ENCODE measurements around the gene MST1R. TPM values are rescaled to one million over a fixed set of nuclear protein-coding genes. Genes with fewer than 3 reads are reported as not detected.
A peak's percentile ranks its signal among the peaks of the same experiment; 100 is the strongest.

Gene MST1R
- total and polyA plus RNA-seq, 4 donors: 5.6 to 54.8 (median 28.7) TPM

DNA sequence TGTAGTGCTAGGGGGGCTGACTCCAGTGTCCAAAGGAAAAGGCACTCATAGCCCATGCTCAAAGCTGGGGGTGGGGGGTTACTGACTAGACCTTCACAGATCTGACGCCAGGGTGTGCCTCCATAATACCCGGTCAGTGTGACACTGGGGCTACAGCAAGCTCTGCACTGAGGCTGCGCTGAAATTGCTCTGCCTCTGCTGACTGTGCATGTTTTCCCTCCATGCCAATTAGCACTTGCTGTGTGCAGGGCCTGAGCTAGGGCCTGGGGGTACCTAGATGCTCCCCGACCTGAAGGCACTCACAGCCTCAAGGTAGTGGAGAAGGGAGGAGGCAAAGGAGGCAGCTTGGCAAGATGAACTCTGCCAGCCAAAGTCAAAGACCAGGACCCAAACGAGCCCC lies 39.2 kb downstream of the MST1R start:
- Histone ChIP-seq H3K27ac (ENCODE audit: low read depth in 1 of 2, low read length in 1 of 2) (no peak overlapping the region), H3K9me3 (ENCODE audit: control insufficient read depth in 4 of 4, insufficient read depth in 3 of 4, low read length in 3 of 4) (peaks cover 0 to 2% (median 0%) of the 10 kb centered on the region in 4 donors), H3K36me3 (ENCODE audit: control insufficient read depth in 4 of 4, insufficient read depth in 4 of 4, low read length in 4 of 4) (no peaks in the 10 kb centered on the region), H3K4me1 (ENCODE audit: control insufficient read depth in 5 of 5, insufficient read depth in 5 of 5, low read length in 5 of 5) (peaks cover 0 to 5% (median 2%) of the 10 kb centered on the region in 5 donors), H3K27me3 (ENCODE audit: control insufficient read depth in 3 of 3, insufficient read depth in 3 of 3, low read length in 2 of 3) (peaks cover 5 to 25% (median 15%) of the 10 kb centered on the region in 3 donors), H3K9ac (ENCODE audit: insufficient read depth in 1 of 2, low read length in 2 of 2) (no peak overlapping the region), H3K4me3 (no peak overlapping the region)
- ATAC-seq (ENCODE audit: insufficient read depth, low FRiP score): no peak
- WGBS, 2 donors: 60 to 61% methylated on average over 5 of the region's 5 CpGs
- TF ChIP-seq, protein P1, sequence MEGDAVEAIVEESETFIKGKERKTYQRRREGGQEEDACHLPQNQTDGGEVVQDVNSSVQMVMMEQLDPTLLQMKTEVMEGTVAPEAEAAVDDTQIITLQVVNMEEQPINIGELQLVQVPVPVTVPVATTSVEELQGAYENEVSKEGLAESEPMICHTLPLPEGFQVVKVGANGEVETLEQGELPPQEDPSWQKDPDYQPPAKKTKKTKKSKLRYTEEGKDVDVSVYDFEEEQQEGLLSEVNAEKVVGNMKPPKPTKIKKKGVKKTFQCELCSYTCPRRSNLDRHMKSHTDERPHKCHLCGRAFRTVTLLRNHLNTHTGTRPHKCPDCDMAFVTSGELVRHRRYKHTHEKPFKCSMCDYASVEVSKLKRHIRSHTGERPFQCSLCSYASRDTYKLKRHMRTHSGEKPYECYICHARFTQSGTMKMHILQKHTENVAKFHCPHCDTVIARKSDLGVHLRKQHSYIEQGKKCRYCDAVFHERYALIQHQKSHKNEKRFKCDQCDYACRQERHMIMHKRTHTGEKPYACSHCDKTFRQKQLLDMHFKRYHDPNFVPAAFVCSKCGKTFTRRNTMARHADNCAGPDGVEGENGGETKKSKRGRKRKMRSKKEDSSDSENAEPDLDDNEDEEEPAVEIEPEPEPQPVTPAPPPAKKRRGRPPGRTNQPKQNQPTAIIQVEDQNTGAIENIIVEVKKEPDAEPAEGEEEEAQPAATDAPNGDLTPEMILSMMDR (IDR thresholded peaks at IDR 0.05; ENCODE audit: control extremely low read depth, extremely low read depth): no peak
- no peak for DNase-seq

DNA sequence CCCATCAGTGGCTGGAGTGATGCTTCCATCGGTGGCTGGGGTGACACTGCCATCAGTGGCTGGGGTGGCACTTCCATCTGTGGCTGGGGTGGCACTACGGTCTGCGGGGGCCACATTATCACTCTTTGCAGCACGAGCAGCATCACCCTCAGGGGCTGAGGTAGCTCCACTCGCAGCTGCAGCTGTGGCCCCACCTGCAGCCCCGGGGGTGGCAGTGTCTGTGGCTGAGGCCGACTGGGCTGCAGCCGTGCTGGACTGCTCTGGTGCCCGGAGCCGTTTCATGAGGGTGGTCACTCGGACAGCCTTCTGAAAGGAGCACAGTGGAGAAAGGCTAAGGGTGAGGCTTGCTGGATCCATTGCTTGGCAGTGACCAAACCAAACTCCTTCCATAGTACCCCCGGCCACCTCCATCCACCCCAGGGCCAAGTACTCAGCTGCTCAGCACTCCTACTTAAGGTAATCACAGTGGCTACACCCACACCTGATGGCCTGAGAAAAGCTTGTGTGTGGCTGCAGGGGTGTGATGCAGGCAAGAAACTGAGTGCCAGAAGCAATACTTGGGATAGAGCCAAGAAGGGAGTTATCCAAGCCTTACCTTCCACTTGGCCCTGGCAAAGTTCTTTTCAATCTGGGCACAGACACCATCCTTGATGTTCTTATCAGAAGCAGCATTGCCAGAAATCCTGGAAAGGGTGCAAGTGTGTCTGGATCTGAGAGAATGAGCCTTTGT lies 43.9 kb downstream of the MST1R start:
- ATAC-seq (ENCODE audit: insufficient read depth, low FRiP score) (no peak), DNase-seq (no peak)
- Histone ChIP-seq H3K4me1 (ENCODE audit: control insufficient read depth in 5 of 5, insufficient read depth in 5 of 5, low read length in 5 of 5) (peaks cover 2 to 9% (median 7%) of the 10 kb centered on the region in 5 donors), H3K9me3 (ENCODE audit: control insufficient read depth in 4 of 4, insufficient read depth in 3 of 4, low read length in 3 of 4) (no peaks in the 10 kb centered on the region), H3K36me3 (ENCODE audit: control insufficient read depth in 4 of 4, insufficient read depth in 4 of 4, low read length in 4 of 4) (no peaks in the 10 kb centered on the region), H3K9ac (ENCODE audit: insufficient read depth in 1 of 2, low read length in 2 of 2) (no peak overlapping the region), H3K4me3 (no peak overlapping the region), H3K27me3 (ENCODE audit: control insufficient read depth in 3 of 3, insufficient read depth in 3 of 3, low read length in 2 of 3) (peaks cover 0 to 5% (median 4%) of the 10 kb centered on the region in 3 donors), H3K27ac (ENCODE audit: low read depth in 1 of 2, low read length in 1 of 2) (no peak overlapping the region)
- 84 to 91% methylated on average over 12 of the region's 12 CpGs for WGBS, 2 donors
- TF ChIP-seq, protein P1 (IDR thresholded peaks at IDR 0.05; ENCODE audit: control extremely low read depth, extremely low read depth): no peak

DNA sequence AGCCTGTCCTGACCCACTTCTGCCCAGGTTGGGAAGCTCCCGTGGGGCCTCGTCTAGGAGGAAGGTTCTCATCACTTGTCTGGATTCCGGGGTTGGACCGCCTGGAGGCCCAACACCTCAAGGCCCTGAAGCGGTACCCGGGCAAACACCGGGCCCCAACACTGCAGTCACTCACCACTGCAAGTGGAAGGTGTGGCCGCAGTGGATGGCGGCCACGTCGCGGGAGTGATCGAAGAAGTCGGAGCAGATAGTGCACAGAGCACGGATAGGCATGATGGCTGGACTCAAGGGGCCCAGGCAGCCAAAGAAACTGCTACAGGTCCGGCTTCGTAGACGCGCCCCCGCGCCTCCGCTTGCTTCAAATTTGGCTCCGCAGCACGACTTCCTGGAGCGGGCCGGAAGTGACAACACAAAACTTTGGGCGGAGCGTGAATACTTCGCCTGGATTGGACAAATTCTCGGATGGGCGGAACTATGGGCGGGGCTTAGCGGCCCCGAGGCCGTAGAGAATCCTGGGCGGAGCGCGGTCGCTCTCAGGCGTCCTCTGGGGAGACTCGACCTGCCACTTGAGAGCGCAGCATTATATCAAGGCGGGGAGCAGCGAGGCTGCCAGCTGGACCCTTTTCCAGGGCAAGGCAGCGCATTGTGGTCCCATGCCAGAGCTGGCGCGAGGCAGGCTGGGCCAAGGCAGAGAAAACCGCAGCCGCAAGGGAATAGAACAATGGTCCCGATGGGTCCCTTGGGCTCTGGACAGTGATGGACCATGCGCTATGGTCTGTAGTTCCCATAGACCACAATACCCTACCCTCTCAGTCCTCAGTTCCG lies 47.3 kb downstream of the MST1R start, which contains the start of gene TRAIP:
TRAIP (minus strand) TSS at position 384 of the 825 bp plus-strand sequence; CDS start at position 273, 111 bp downstream.
- Histone ChIP-seq H3K9ac (ENCODE audit: insufficient read depth in 1 of 2, low read length in 2 of 2) (peak within 1 kb of the TSS; percentile 16 to 57), H3K4me3 (peak within 1 kb of the TSS; percentile 66), H3K9me3 (ENCODE audit: control insufficient read depth in 4 of 4, insufficient read depth in 3 of 4, low read length in 3 of 4) (no peaks in the 10 kb centered on the region), H3K36me3 (ENCODE audit: control insufficient read depth in 4 of 4, insufficient read depth in 4 of 4, low read length in 4 of 4) (no peaks in the 10 kb centered on the region), H3K27ac (ENCODE audit: low read depth in 1 of 2, low read length in 1 of 2) (peak within 1 kb of the TSS; percentile 82 to 92), H3K4me1 (ENCODE audit: control insufficient read depth in 5 of 5, insufficient read depth in 5 of 5, low read length in 5 of 5) (peaks cover 2 to 9% (median 7%) of the 10 kb centered on the region in 5 donors), H3K27me3 (ENCODE audit: control insufficient read depth in 3 of 3, insufficient read depth in 3 of 3, low read length in 2 of 3) (no peaks in the 10 kb centered on the region)
- peak; percentile 97 to 98 (median 97) for DNase-seq
- TF ChIP-seq, protein P1 (IDR thresholded peaks at IDR 0.05; ENCODE audit: control extremely low read depth, extremely low read depth): no peak
- 3 to 4% methylated on average over 52 of the region's 52 CpGs for WGBS, 2 donors
- peak; percentile 98 for ATAC-seq (ENCODE audit: insufficient read depth, low FRiP score)

All from lung (tissue), 12 donors.